HepG2 (cell line): ENCODE results near the gene TBC1D20. TPM values are rescaled to one million over a fixed set of nuclear protein-coding genes. Genes with fewer than 3 reads are reported as not detected.

ENCODE experiments used
- GFI1 ChIP-seq: sonication (generic); formaldehyde crosslinking; IDR thresholded peaks from 2 replicates; pipeline ENCODE4 v1.5.0; 2020; ENCODE audit warnings: missing genetic modification reagents, mild to moderate bottlenecking, borderline replicate concordance
- KLF11 ChIP-seq: IDR thresholded peaks from 2 replicates; pipeline ENCODE4 v1.6.1; 2016; ENCODE audit warnings: missing compliant biosample characterization
- MIER3 ChIP-seq: IDR thresholded peaks from 2 replicates; pipeline ENCODE4 v1.6.1; 2016; ENCODE audit warnings: missing compliant biosample characterization, borderline replicate concordance
- MXI1 ChIP-seq: IDR thresholded peaks from 3 replicates; pipeline ENCODE4 v1.6.1; 2012; ENCODE audit warnings: low read depth, low read length, inconsistent platforms, borderline replicate concordance
- NR2C2 ChIP-seq: sonication (generic); formaldehyde crosslinking; IDR thresholded peaks from 2 replicates; pipeline ENCODE4 v1.4.0; 2020; ENCODE audit warnings: missing genetic modification reagents, mild to moderate bottlenecking, moderate library complexity, borderline replicate concordance
- PRDM10 ChIP-seq: sonication (generic); formaldehyde crosslinking; IDR thresholded peaks from 2 replicates; pipeline ENCODE4 v1.4.0; 2020; ENCODE audit warnings: low read depth, missing genetic modification reagents
- RARA ChIP-seq: IDR thresholded peaks from 2 replicates; pipeline ENCODE4 v1.6.1; 2016; ENCODE audit warnings: missing genetic modification reagents, missing compliant biosample characterization
- SP5 ChIP-seq: IDR thresholded peaks from 2 replicates; pipeline ENCODE4 v1.6.1; 2016; ENCODE audit warnings: low read depth, borderline replicate concordance
- ZEB1 ChIP-seq: IDR thresholded peaks from 2 replicates; pipeline ENCODE4 v1.6.1; 2012; ENCODE audit warnings: mild to moderate bottlenecking, low read depth, inconsistent platforms; ENCODE audit not compliant: insufficient replicate concordance
- ZMAT3 ChIP-seq: sonication (generic); formaldehyde crosslinking; conservative IDR thresholded peaks from 2 replicates; pipeline ENCODE4 v1.7.0; 2021; ENCODE audit warnings: missing genetic modification reagents
- ZNF609 ChIP-seq: sonication (generic); formaldehyde crosslinking; IDR thresholded peaks from 2 replicates; pipeline ENCODE4 v1.4.0; 2020; ENCODE audit warnings: mild to moderate bottlenecking, missing genetic modification reagents, borderline replicate concordance
- polyA plus RNA-seq, 8 experiments: library from polyadenylated mRNA; depleted of rRNA in 3 of 8; stranded (reverse) in 7 of 8; unstranded in 1 of 8; fragments of >200 nt; fragmentation: Illumina TruSeq in 4 of 8; extraction: Trizol in 4 of 8; gene quantifications; 2 replicates each; pipeline versions ENCODE4 v1.2.1 to v1.2.3, GENCODE V29; 2011 to 2016; ENCODE audit warnings: low read depth in 4 of 8, missing spikeins in 1 of 8, mixed read lengths in 1 of 8; ENCODE audit not compliant: insufficient read depth in 1 of 8
- total RNA-seq, 5 experiments: library from RNA; depleted of rRNA; stranded (reverse); fragments of >200 nt; fragmentation: Illumina TruSeq; extraction: Trizol; gene quantifications; 2 replicates each; pipeline ENCODE4 v1.2.3, GENCODE V29; 2016; ENCODE audit warnings: low read depth in 1 of 5
- TF ChIP-seq, protein P1 (sequence below): sonication (generic); formaldehyde crosslinking; IDR thresholded peaks from 2 replicates; pipeline ENCODE4 v1.4.0; 2020; ENCODE audit warnings: missing genetic modification reagents
- TF ChIP-seq, protein P2 (sequence below): sonication (generic); formaldehyde crosslinking; IDR thresholded peaks from 2 replicates; pipeline ENCODE4 v1.4.0; 2020; ENCODE audit warnings: missing genetic modification reagents, borderline replicate concordance

The TBC1D20 gene
- total and polyA plus RNA-seq, 2 of the 13 experiments (the other 11 are each of a cell fraction or from before 2014, with no cell fraction given) = 36.6 to 47.1 TPM

- TF ChIP-seq ZMAT3 (peak; percentile 58; the same call in 1 of the 2 replicates), ZEB1 (peak; percentile 53), GFI1 (peak; percentile 36; the same call in 1 of the 2 replicates), SP5 (CRISPR knock-in tag) (peak; percentile 68; the same call in 1 of the 2 replicates), KLF11 (CRISPR knock-in tag) (0 out of 2 replicates have a peak, but pooled peaks have one; percentile 56), RARA (CRISPR knock-in tag) (peak; percentile 82), MXI1 (peak; percentile 56; the same call in 1 of the 3 replicates), ZNF609 (CRISPR knock-in tag) (peak; percentile 77), NR2C2 (peak; percentile 81), PRDM10 (peak; percentile 84; the same call in 1 of the 2 replicates), MIER3 (CRISPR knock-in tag) (peak; percentile 76; the same call in 1 of the 2 replicates)
- TF ChIP-seq, protein P1, sequence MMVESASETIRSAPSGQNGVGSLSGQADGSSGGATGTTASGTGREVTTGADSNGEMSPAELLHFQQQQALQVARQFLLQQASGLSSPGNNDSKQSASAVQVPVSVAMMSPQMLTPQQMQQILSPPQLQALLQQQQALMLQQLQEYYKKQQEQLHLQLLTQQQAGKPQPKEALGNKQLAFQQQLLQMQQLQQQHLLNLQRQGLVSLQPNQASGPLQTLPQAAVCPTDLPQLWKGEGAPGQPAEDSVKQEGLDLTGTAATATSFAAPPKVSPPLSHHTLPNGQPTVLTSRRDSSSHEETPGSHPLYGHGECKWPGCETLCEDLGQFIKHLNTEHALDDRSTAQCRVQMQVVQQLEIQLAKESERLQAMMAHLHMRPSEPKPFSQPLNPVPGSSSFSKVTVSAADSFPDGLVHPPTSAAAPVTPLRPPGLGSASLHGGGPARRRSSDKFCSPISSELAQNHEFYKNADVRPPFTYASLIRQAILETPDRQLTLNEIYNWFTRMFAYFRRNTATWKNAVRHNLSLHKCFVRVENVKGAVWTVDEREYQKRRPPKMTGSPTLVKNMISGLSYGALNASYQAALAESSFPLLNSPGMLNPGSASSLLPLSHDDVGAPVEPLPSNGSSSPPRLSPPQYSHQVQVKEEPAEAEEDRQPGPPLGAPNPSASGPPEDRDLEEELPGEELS = peak; percentile 90
- TF ChIP-seq, protein P2, sequence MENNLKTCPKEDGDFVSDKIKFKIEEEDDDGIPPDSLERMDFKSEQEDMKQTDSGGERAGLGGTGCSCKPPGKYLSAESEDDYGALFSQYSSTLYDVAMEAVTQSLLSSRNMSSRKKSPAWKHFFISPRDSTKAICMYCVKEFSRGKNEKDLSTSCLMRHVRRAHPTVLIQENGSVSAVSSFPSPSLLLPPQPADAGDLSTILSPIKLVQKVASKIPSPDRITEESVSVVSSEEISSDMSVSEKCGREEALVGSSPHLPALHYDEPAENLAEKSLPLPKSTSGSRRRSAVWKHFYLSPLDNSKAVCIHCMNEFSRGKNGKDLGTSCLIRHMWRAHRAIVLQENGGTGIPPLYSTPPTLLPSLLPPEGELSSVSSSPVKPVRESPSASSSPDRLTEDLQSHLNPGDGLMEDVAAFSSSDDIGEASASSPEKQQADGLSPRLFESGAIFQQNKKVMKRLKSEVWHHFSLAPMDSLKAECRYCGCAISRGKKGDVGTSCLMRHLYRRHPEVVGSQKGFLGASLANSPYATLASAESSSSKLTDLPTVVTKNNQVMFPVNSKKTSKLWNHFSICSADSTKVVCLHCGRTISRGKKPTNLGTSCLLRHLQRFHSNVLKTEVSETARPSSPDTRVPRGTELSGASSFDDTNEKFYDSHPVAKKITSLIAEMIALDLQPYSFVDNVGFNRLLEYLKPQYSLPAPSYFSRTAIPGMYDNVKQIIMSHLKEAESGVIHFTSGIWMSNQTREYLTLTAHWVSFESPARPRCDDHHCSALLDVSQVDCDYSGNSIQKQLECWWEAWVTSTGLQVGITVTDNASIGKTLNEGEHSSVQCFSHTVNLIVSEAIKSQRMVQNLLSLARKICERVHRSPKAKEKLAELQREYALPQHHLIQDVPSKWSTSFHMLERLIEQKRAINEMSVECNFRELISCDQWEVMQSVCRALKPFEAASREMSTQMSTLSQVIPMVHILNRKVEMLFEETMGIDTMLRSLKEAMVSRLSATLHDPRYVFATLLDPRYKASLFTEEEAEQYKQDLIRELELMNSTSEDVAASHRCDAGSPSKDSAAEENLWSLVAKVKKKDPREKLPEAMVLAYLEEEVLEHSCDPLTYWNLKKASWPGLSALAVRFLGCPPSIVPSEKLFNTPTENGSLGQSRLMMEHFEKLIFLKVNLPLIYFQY (CRISPR knock-in tag) = peak; percentile 47; the same call in 1 of the 2 replicates
These were observed 48.2 kb upstream of the TBC1D20 start (continued) for GRCh38 chr20:510328-511057.
